OCI-LY1 (cell line): ENCODE results near the gene ZIC4.

Experiments
- EZH2 ChIP-seq: fragments of 200-600 bp; sonication (generic), shearing (Covaris generic); IDR thresholded peaks from 2 replicates; pipeline ENCODE4 v1.8.0; 2017; ENCODE audit warnings: borderline replicate concordance, mixed run types, mild to moderate bottlenecking, antibody characterized with exemption, low read length, moderate library complexity, mixed read lengths
- TF ChIP-seq, protein P1 (sequence below): fragments of 200-600 bp; sonication (generic), shearing (Covaris generic); IDR thresholded peaks from 2 replicates; pipeline ENCODE4 v1.5.1; 2017; ENCODE audit warnings: mild to moderate bottlenecking, antibody characterized with exemption, low read length, moderate library complexity, mixed read lengths

DNA sequence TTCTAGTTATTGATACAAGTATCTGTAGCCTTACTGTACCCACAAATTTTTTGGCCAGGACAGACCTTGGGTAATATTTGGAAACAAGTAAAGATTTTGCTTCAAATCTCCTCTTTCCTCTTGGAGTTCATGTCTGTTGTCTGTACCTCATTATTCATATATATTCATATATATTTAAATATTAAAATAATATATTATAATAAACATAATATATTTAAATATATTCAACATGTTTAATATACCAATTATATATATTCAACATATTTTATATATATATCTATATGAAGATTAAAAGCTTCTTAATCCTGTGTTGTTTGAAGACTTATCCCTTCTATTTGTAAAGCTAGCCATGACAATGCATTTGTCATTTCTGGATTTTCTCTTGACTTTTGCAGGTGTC is 40.9 kb upstream of the ZIC4 start:
- TF ChIP-seq, protein P1, sequence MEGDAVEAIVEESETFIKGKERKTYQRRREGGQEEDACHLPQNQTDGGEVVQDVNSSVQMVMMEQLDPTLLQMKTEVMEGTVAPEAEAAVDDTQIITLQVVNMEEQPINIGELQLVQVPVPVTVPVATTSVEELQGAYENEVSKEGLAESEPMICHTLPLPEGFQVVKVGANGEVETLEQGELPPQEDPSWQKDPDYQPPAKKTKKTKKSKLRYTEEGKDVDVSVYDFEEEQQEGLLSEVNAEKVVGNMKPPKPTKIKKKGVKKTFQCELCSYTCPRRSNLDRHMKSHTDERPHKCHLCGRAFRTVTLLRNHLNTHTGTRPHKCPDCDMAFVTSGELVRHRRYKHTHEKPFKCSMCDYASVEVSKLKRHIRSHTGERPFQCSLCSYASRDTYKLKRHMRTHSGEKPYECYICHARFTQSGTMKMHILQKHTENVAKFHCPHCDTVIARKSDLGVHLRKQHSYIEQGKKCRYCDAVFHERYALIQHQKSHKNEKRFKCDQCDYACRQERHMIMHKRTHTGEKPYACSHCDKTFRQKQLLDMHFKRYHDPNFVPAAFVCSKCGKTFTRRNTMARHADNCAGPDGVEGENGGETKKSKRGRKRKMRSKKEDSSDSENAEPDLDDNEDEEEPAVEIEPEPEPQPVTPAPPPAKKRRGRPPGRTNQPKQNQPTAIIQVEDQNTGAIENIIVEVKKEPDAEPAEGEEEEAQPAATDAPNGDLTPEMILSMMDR = no peak
- TF ChIP-seq EZH2 = no peak
